ENCODE data around the gene CD300A.

Gene CD300A

GRCh38 chr17:74471341-74471740, 4.9 kb downstream of the CD300A start:
- no peak for DNase-seq (ENCODE audit: low read depth)
- no peak for TF ChIP-seq CTCF (IDR thresholded peaks at IDR 0.05; ENCODE audit: low read depth, low read length)
- no peak for TF ChIP-seq POLR2A (IDR thresholded peaks at IDR 0.05; ENCODE audit: extremely low read depth, insufficient read length)
- no peak for TF ChIP-seq MYC (IDR thresholded peaks at IDR 0.05; ENCODE audit: low read depth, low read length)
- no peak for TF ChIP-seq MAX (IDR thresholded peaks at IDR 0.05; ENCODE audit: low read depth, low read length)

GRCh38 chr17:74472890-74473289, 6.5 kb downstream of the CD300A start:
- TF ChIP-seq MAX (IDR thresholded peaks at IDR 0.05; ENCODE audit: low read depth, low read length) (no peak), CTCF (IDR thresholded peaks at IDR 0.05; ENCODE audit: low read depth, low read length) (no peak), POLR2A (IDR thresholded peaks at IDR 0.05; ENCODE audit: extremely low read depth, insufficient read length) (no peak), MYC (IDR thresholded peaks at IDR 0.05; ENCODE audit: low read depth, low read length) (no peak)
- H3K4me3 ChIP-seq (ENCODE audit: low read depth, low read length): no peak overlapping the region
- no peak for DNase-seq (ENCODE audit: low read depth)

More at GRCh38 chr17:74471341-74471740, 4.9 kb downstream of the CD300A start:
- H3K4me3 ChIP-seq (ENCODE audit: low read depth, low read length): no peak overlapping the region

GRCh38 chr17:74473294-74473693, 6.9 kb downstream of the CD300A start:
- no peak overlapping the region for H3K4me3 ChIP-seq (ENCODE audit: low read depth, low read length)
- TF ChIP-seq MYC (IDR thresholded peaks at IDR 0.05; ENCODE audit: low read depth, low read length): no peak
- DNase-seq (ENCODE audit: low read depth): no peak

- TF ChIP-seq POLR2A (IDR thresholded peaks at IDR 0.05; ENCODE audit: extremely low read depth, insufficient read length) (no peak), CTCF (IDR thresholded peaks at IDR 0.05; ENCODE audit: low read depth, low read length) (no peak), MYC (IDR thresholded peaks at IDR 0.05; ENCODE audit: low read depth, low read length) (no peak), MAX (IDR thresholded peaks at IDR 0.05; ENCODE audit: low read depth, low read length) (no peak)
- DNase-seq (ENCODE audit: low read depth): no peak
- no peak overlapping the region for H3K4me3 ChIP-seq (ENCODE audit: low read depth, low read length)
Observed at GRCh38 chr17:74474043-74474792, 7.8 kb downstream of the CD300A start.

- no peak overlapping the region for H3K4me3 ChIP-seq (ENCODE audit: low read depth, low read length)
- TF ChIP-seq MYC (IDR thresholded peaks at IDR 0.05; ENCODE audit: low read depth, low read length) (no peak), CTCF (IDR thresholded peaks at IDR 0.05; ENCODE audit: low read depth, low read length) (no peak), POLR2A (IDR thresholded peaks at IDR 0.05; ENCODE audit: extremely low read depth, insufficient read length) (no peak), MAX (IDR thresholded peaks at IDR 0.05; ENCODE audit: low read depth, low read length) (no peak)
- no peak for DNase-seq (ENCODE audit: low read depth)
Observed at GRCh38 chr17:74475189-74475588, 8.8 kb downstream of the CD300A start.

GRCh38 chr17:74477411-74477810, 11.0 kb downstream of the CD300A start:
- no peak for DNase-seq (ENCODE audit: low read depth)
- no peak overlapping the region for H3K4me3 ChIP-seq (ENCODE audit: low read depth, low read length)
- TF ChIP-seq CTCF (IDR thresholded peaks at IDR 0.05; ENCODE audit: low read depth, low read length) (no peak), MAX (IDR thresholded peaks at IDR 0.05; ENCODE audit: low read depth, low read length) (no peak), MYC (IDR thresholded peaks at IDR 0.05; ENCODE audit: low read depth, low read length) (no peak), POLR2A (IDR thresholded peaks at IDR 0.05; ENCODE audit: extremely low read depth, insufficient read length) (no peak)

Measured in NB4 (cell line).